Lower leg skin (tissue), 3 donors: ENCODE measurements around the gene ZNF408.

ENCODE experiments used
- CTCF ChIP-seq, 3 donors: fragments of 450-650 bp; IDR thresholded peaks; one replicate each; pipeline ENCODE4 v1.5.1; 2016; ENCODE audit warnings: antibody characterized with exemption in 3 of 3, mild to moderate bottlenecking in 3 of 3, moderate library complexity in 2 of 3
- POLR2A ChIP-seq, 2 donors: fragments of 450-650 bp; IDR thresholded peaks; one replicate each; pipeline ENCODE4 v1.6.1; 2016 to 2017; ENCODE audit warnings: antibody characterized with exemption in 2 of 2, mild to moderate bottlenecking in 1 of 2, moderate library complexity in 1 of 2

- TF ChIP-seq CTCF (IDR thresholded peaks at IDR 0.05) (no peak), POLR2A (IDR thresholded peaks at IDR 0.05) (no peak)
Observed at GRCh38 chr11:46723359-46723680, 22.5 kb downstream of the ZNF408 start.
